ENCODE results near the gene SBF1. TPM values are rescaled to one million over a fixed set of nuclear protein-coding genes. Genes with fewer than 3 reads are reported as not detected.

Gene SBF1
- total RNA-seq, 4 donors from 2014 or later = 56.1 to 121 (median 86.9) TPM

DNA sequence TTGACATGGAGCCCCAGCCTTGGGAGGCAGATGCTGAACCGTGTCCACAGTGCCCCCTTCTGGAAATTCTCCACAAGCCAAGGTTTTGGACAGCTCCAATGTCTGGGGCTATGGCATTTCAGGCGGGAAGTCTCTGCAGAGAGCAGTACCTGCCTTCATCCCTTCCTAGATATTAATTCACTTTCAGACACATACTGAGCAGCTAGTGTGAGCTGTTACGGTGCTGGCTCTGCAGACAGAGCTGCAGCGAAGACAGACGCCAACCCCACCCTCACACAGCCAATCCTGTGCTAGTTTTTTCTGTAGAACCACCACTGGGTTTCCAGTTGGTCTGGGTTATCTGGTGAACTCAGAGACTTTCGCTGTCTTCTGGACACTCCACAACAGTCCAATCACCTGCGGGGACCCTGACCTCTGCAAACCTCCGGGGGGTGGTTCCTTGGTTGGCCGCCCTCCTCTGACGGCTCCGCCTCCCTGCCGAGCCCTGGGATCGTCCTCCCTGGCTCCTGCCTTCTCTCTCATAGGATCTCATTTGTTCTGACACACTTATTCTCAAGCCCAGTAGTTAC lies 23.6 kb upstream of the SBF1 start:
- WGBS = 21% methylated on average over 13 of the region's 13 CpGs
- DNase-seq (ENCODE audit: extremely low spot score) = no peak
- Histone ChIP-seq H3K27ac (replicated peaks in 1 of 4) (no peak overlapping the region), H3K36me3 (peaks cover 11 to 16% (median 14%) of the 10 kb centered on the region in 4 donors), H3K4me1 (peaks cover 0 to 5% (median 0%) of the 10 kb centered on the region in 4 donors), H3K9me3 (no peaks in the 10 kb centered on the region), H3K4me3 (no peak overlapping the region), H3K27me3 (peaks cover 0 to 11% (median 0%) of the 10 kb centered on the region in 4 donors)
- TF ChIP-seq EP300 (IDR thresholded peaks at IDR 0.05) (no peak), POLR2A (IDR thresholded peaks at IDR 0.05; ENCODE audit: low read depth) (no peak), POLR2AphosphoS5 (IDR thresholded peaks at IDR 0.05) (no peak)
- TF ChIP-seq, protein P1, sequence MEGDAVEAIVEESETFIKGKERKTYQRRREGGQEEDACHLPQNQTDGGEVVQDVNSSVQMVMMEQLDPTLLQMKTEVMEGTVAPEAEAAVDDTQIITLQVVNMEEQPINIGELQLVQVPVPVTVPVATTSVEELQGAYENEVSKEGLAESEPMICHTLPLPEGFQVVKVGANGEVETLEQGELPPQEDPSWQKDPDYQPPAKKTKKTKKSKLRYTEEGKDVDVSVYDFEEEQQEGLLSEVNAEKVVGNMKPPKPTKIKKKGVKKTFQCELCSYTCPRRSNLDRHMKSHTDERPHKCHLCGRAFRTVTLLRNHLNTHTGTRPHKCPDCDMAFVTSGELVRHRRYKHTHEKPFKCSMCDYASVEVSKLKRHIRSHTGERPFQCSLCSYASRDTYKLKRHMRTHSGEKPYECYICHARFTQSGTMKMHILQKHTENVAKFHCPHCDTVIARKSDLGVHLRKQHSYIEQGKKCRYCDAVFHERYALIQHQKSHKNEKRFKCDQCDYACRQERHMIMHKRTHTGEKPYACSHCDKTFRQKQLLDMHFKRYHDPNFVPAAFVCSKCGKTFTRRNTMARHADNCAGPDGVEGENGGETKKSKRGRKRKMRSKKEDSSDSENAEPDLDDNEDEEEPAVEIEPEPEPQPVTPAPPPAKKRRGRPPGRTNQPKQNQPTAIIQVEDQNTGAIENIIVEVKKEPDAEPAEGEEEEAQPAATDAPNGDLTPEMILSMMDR (IDR thresholded peaks at IDR 0.05) = peak in 2 of 3 experiments; percentile 36 to 62
- intact Hi-C loops (cut with DNase I) = no loop called here

DNA sequence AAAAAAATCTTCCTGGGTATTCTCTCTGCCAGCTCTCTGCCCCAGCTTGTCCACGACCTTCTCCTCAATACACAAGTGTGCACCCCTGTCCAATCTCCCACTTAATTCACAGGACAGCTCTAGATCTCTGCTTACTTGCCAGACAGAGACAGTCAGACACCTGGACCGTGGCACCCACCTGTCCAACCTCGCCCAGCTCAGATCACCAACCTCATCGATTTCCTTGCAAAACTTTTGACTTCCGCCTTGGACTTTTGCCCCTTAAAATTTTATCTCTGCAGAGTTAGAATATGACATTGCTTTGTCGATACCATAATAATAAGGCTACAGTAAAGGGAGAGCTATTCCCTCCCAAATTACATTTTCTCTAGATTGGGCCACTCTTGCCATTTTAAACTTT lies 22.3 kb upstream of the SBF1 start:
- no peak for DNase-seq (ENCODE audit: extremely low spot score)
- peaks cover 0 to 11% (median 0%) of the 10 kb centered on the region in 4 donors for H3K27me3 ChIP-seq
- TF ChIP-seq, protein P1 (IDR thresholded peaks at IDR 0.05) = no peak
- TF ChIP-seq POLR2A (IDR thresholded peaks at IDR 0.05; ENCODE audit: low read depth) (no peak), EP300 (IDR thresholded peaks at IDR 0.05) (no peak)
- intact Hi-C loops (cut with DNase I) = no loop called here
- no peak overlapping the region for H3K27ac ChIP-seq (replicated peaks in 1 of 4)
- H3K36me3 ChIP-seq = peaks cover 0 to 3% (median under 1%) of the 10 kb centered on the region in 4 donors
- H3K4me1 ChIP-seq = peaks cover 0 to 5% (median 0%) of the 10 kb centered on the region in 4 donors
- WGBS = 91% methylated on average over 6 of the region's 6 CpGs
- no peaks in the 10 kb centered on the region for H3K9me3 ChIP-seq
- H3K4me3 ChIP-seq = no peak overlapping the region

DNA sequence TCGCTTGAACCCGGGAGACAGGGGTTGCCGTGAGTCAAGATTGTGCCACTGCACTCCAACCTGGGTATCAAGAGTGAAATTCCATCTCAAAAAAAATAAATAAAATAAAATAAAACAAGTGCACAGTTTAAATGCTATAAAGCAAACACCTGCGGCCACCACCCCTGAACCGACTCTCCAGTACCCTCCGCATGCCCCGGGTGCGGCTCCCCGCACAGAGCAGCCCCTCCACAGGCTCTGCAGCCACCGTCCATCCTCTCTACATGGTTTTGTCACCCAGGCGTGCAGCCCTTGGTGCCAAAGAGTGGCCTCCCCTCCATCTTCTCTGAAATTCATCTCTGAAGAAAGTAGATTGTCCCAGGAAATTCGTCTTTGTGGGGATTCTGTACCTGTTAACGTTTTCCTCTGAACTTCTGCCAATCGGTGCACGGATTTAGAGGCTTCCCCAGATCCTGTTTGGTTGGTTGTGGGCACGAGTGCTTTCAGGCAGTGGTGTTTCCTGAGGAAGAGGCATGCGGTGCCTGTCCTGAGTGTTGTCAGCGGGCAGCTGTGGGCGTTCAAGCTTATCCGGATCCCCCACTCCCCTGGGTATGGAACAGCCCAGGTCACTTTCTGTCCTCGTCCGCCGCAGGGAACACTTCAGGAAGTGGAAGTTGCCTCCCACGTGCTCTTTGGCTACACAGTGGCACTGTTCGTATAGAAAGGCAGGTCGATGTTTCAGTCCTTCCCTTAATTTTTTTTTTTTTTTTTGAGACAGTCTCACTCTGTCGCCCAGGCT lies 15.9 kb upstream of the SBF1 start:
- H3K4me1 ChIP-seq = no peaks in the 10 kb centered on the region
- no peak overlapping the region for H3K4me3 ChIP-seq
- H3K27ac ChIP-seq (replicated peaks in 1 of 4) = no peak overlapping the region
- no peaks in the 10 kb centered on the region for H3K9me3 ChIP-seq
- H3K27me3 ChIP-seq = peaks cover 0 to 43% (median 3%) of the 10 kb centered on the region in 4 donors
- DNase-seq (ENCODE audit: extremely low spot score) = no peak
- intact Hi-C loops (cut with DNase I) = no loop called here
- 71% methylated on average over 27 of the region's 27 CpGs for WGBS
- no peaks in the 10 kb centered on the region for H3K36me3 ChIP-seq
- TF ChIP-seq POLR2AphosphoS5 (IDR thresholded peaks at IDR 0.05) (no peak), EP300 (IDR thresholded peaks at IDR 0.05) (no peak)
- TF ChIP-seq, protein P1 (IDR thresholded peaks at IDR 0.05) = no peak

DNA sequence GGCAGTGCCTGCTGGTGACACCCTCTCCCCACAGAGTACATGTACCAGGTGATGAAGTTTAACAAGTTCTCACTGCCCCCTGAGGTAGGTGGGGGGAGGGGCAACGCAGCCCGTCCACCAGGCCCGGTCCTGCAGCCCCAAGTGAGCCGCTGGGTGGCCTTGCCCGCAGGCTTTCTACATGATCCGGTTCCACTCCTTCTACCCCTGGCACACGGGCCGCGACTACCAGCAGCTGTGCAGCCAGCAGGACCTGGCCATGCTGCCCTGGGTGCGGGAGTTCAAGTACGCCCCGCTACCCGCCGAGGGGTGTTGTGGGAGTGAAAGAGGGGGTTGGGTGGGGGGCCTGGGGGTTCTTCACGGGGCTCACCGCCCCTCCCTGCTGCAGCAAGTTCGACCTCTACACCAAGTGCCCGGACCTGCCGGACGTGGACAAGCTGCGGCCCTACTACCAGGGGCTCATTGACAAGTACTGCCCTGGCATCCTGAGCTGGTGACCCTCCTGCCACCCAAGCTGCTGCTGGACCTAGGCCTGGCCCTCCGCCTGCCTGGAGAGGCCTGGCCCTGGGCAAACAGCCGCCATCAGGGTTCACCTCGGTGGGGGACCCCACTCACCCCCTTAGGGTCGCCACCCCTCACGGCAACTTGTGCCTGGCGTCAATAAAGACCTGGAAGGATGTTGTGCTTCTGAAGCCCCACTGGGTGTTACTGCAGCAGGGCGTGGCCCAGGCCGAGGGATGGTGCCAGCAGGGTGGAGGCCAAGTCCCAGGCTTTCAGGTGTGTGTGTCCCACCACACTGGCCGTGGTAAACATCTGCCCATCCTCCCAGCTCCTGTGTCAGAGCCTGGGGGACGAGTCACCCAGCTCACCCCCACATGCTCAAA lies 14.8 kb upstream of the SBF1 start:
- no peaks in the 10 kb centered on the region for H3K9me3 ChIP-seq
- intact Hi-C loops (cut with DNase I) = no loop called here
- TF ChIP-seq, protein P1 (IDR thresholded peaks at IDR 0.05) = no peak
- no peak for TF ChIP-seq POLR2AphosphoS5 (IDR thresholded peaks at IDR 0.05)
- TF ChIP-seq POLR2A (IDR thresholded peaks at IDR 0.05; ENCODE audit: low read depth) = no peak
- TF ChIP-seq EP300 (IDR thresholded peaks at IDR 0.05) = no peak
- H3K4me3 ChIP-seq = no peak overlapping the region
- H3K27me3 ChIP-seq = peaks cover 0 to 52% (median 7%) of the 10 kb centered on the region in 4 donors
- H3K27ac ChIP-seq (replicated peaks in 1 of 4) = no peak overlapping the region
- no peaks in the 10 kb centered on the region for H3K4me1 ChIP-seq
- no peaks in the 10 kb centered on the region for H3K36me3 ChIP-seq
- DNase-seq (ENCODE audit: extremely low spot score) = no peak
- 74% methylated on average over 18 of the region's 31 CpGs for WGBS

Data from esophagus muscularis mucosa (tissue), 4 donors.